Tibial nerve (tissue), 4 donors: Measurements from ENCODE around the gene PDYN. TPM values are rescaled to one million over a fixed set of nuclear protein-coding genes. Genes with fewer than 3 reads are reported as not detected.
"Not testable (repeated sequence)": the region's sequence is repeated elsewhere in the genome, so short reads cannot be mapped to it uniquely, and the experiment has no call there.

Source experiments
- DNase-seq, 2 donors: peaks; one replicate each; pipeline ENCODE4 v3.0.0-alpha.2; 2019; ENCODE audit warnings: low spot score in 2 of 2
- H3K27ac ChIP-seq, 4 donors: fragments of 200-600 bp; sonication (generic) in 3 of 4; one replicate each; pipeline ENCODE4 v1.5.1; 2017 to 2019; ENCODE audit warnings: mild to moderate bottlenecking in 1 of 4
- H3K27me3 ChIP-seq, 2 donors: fragments of 200-600 bp; sonication (generic) in 1 of 2; one replicate each; pipeline versions ENCODE4 v1.5.1 to v1.6.0; 2017 to 2019
- H3K36me3 ChIP-seq, 3 donors: fragments of 200-600 bp; sonication (generic); one replicate each; pipeline ENCODE4 v1.5.1; 2018 to 2019
- H3K4me1 ChIP-seq, 4 donors: fragments of 200-600 bp; sonication (generic) in 3 of 4; one replicate each; pipeline ENCODE4 v1.5.1; 2017 to 2019
- H3K4me3 ChIP-seq, 4 donors: fragments of 200-600 bp; sonication (generic) in 3 of 4; one replicate each; pipeline ENCODE4 v1.5.1; 2017 to 2019; ENCODE audit warnings: mild to moderate bottlenecking in 1 of 4, moderate library complexity in 1 of 4
- H3K9me3 ChIP-seq, 4 donors: fragments of 200-600 bp; sonication (generic) in 3 of 4; one replicate each; pipeline ENCODE4 v1.5.1; 2017 to 2019
- EP300 ChIP-seq, 2 donors: sonication (generic); formaldehyde crosslinking; IDR thresholded peaks; one replicate each; pipeline ENCODE4 v1.6.1; 2017; ENCODE audit warnings: antibody characterized with exemption in 2 of 2, mild to moderate bottlenecking in 1 of 2
- POLR2A ChIP-seq, 2 donors: fragments of 450-650 bp; IDR thresholded peaks; one replicate each; pipeline ENCODE4 v1.6.1; 2017; ENCODE audit warnings: antibody characterized with exemption in 2 of 2, mild to moderate bottlenecking in 2 of 2, moderate library complexity in 2 of 2
- WGBS, 2 donors: methylation state at CpG; one replicate each; pipeline ENCODE4 v1.1.5; 2018; 5-methylcytosine and 5-hydroxymethylcytosine counted together
- total RNA-seq, 4 donors: library from RNA; depleted of rRNA; stranded (reverse); fragments of >200 nt; gene quantifications; one replicate each; pipeline ENCODE4 v1.1.0, GENCODE V29; 2016
- TF ChIP-seq, protein P1 (sequence below), 5 experiments: fragments of 200-600 bp in 3 of 5; fragments of 450-650 bp in 2 of 5; sonication (generic) in 3 of 5; IDR thresholded peaks; one replicate each; pipeline ENCODE4 v1.5.1; 2016 to 2019; ENCODE audit warnings: antibody characterized with exemption in 5 of 5, mild to moderate bottlenecking in 3 of 5, moderate library complexity in 2 of 5

The PDYN gene
- not detected for total RNA-seq

DNA sequence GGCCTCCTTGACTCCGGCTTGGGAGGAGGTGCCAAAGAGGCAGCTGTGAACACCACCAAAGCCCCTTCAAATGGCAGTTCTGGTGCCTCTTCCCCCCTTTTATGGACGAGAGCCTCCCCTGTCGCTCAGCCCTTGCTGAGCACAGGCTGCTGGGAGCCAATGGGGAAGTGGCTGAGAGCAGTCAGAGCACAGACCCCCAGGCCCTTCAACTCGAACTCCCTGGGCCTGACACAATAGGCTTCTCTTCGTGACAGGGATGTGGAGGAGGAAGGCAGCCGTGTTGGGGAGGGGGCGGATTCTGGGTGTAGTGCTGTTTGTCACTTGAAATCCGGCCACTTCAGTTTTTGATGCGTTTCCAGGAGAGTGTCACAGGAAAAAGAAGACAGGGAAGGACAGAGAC is at the start of gene PDYN:
TSS of gene PDYN (minus strand) at position 73 of the 400 bp plus-strand sequence. CDS start 10,974 bp downstream, outside the sequence.
- no peak within 1 kb of the TSS for H3K27ac ChIP-seq
- peaks cover 0 to 72% of the 10 kb centered on the region in 2 donors for H3K27me3 ChIP-seq
- 11 to 19% methylated on average over 8 to 9 of the region's 9 CpGs for WGBS, 2 donors
- no peak within 1 kb of the TSS for H3K4me3 ChIP-seq
- no peaks in the 10 kb centered on the region for H3K9me3 ChIP-seq
- no peaks in the 10 kb centered on the region for H3K4me1 ChIP-seq
- no peaks in the 10 kb centered on the region for H3K36me3 ChIP-seq
- no peak for DNase-seq
- TF ChIP-seq EP300 (IDR thresholded peaks at IDR 0.05) (no peak), POLR2A (IDR thresholded peaks at IDR 0.05) (no peak)
- TF ChIP-seq, protein P1, sequence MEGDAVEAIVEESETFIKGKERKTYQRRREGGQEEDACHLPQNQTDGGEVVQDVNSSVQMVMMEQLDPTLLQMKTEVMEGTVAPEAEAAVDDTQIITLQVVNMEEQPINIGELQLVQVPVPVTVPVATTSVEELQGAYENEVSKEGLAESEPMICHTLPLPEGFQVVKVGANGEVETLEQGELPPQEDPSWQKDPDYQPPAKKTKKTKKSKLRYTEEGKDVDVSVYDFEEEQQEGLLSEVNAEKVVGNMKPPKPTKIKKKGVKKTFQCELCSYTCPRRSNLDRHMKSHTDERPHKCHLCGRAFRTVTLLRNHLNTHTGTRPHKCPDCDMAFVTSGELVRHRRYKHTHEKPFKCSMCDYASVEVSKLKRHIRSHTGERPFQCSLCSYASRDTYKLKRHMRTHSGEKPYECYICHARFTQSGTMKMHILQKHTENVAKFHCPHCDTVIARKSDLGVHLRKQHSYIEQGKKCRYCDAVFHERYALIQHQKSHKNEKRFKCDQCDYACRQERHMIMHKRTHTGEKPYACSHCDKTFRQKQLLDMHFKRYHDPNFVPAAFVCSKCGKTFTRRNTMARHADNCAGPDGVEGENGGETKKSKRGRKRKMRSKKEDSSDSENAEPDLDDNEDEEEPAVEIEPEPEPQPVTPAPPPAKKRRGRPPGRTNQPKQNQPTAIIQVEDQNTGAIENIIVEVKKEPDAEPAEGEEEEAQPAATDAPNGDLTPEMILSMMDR (IDR thresholded peaks at IDR 0.05): no peak

DNA sequence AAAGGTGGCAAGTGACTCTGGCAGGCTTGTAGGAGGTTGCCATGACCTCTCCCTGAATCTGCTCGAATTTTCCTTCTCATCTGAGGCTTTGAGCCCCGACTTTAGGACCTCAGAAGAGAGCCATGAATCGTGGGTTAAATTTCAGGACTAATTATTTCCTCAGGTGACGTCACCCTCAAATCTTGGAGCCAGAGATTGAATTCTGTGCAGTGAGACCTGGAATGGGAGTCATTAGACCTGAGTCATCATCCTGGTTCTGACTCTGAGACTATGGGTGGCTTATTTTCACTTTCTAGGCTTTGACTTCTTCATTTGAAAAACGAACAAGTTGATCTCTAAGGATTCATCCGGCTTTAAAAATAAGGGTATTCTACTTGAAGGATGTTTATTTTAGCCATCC is 48.5 kb upstream of the PDYN start:
- H3K36me3 ChIP-seq: no peaks in the 10 kb centered on the region
- H3K27me3 ChIP-seq: peaks cover 0 to 9% of the 10 kb centered on the region in 2 donors
- H3K9me3 ChIP-seq: peaks cover 0 to 7% (median 0%) of the 10 kb centered on the region in 4 donors
- no peak for DNase-seq
- H3K27ac ChIP-seq: no peak overlapping the region
- H3K4me3 ChIP-seq: no peak overlapping the region
- TF ChIP-seq POLR2A (IDR thresholded peaks at IDR 0.05): no peak
- TF ChIP-seq, protein P1 (IDR thresholded peaks at IDR 0.05): no peak
- TF ChIP-seq EP300 (IDR thresholded peaks at IDR 0.05): no peak
- no peaks in the 10 kb centered on the region for H3K4me1 ChIP-seq
- 50 to 52% methylated on average over 6 of the region's 6 CpGs for WGBS, 2 donors

DNA sequence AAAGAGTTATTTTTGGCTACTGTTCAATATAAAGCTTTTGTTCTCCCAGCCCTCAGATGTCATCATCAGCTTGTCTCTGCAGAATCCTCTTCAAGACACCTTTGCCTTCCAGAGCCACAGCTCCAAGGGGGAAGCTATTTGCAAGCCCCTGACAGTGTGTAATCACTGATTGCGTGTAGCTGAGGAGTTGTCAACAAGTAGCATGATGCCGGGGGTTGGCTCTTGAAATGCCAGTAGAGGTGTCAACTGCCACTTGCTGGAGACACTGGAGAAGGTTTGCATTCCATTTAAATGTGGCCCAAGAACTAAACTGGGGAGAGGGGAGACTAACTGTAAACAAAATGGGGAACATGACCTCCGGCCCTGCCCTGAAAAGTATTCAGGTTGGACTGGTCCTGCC is 44.3 kb upstream of the PDYN start:
- no peak for DNase-seq
- peaks cover 0 to 9% of the 10 kb centered on the region in 2 donors for H3K27me3 ChIP-seq
- WGBS, 2 donors: 34 to 44% methylated on average over 3 of the region's 3 CpGs
- no peaks in the 10 kb centered on the region for H3K4me1 ChIP-seq
- H3K36me3 ChIP-seq: no peaks in the 10 kb centered on the region
- TF ChIP-seq POLR2A (IDR thresholded peaks at IDR 0.05) (no peak), EP300 (IDR thresholded peaks at IDR 0.05) (no peak)
- TF ChIP-seq, protein P1 (IDR thresholded peaks at IDR 0.05): no peak
- no peak overlapping the region for H3K4me3 ChIP-seq
- H3K9me3 ChIP-seq: no peaks in the 10 kb centered on the region
- no peak overlapping the region for H3K27ac ChIP-seq

DNA sequence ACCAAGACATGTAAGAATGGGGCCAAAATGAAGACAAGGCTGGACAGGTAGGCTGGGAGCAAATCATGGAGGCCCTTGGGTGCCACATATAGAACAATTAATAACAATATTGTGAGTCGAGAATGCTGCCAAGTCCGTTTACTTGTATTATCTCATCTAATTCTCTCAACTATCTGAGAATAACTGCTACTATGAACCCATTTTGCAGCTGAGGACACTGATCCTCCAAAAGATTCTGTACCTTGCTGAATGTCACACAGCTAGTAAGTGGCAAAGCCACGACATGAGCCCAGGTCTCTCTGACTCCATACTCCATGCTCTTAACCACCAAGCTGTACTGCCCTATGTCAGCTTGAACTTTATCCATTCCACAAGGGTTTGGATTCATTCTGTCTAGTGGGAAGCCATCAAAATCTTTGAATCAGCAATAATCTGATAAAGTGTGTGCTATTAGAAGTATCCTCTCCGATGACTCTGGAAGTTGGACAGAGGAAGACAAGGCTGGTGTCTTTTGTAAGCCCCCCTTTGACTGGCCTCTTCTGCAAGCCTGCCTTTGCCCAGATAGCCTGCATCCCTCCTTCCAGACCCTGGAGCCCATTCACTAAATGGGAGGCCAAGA is 43.5 kb upstream of the PDYN start:
- TF ChIP-seq POLR2A (IDR thresholded peaks at IDR 0.05) (no peak), EP300 (IDR thresholded peaks at IDR 0.05) (no peak)
- TF ChIP-seq, protein P1 (IDR thresholded peaks at IDR 0.05): no peak
- DNase-seq: no peak
- H3K4me3 ChIP-seq: no peak overlapping the region
- WGBS, 2 donors: 72 to 87% methylated on average over 4 of the region's 4 CpGs
- H3K36me3 ChIP-seq: no peaks in the 10 kb centered on the region
- peaks cover 0 to 9% of the 10 kb centered on the region in 2 donors for H3K27me3 ChIP-seq
- H3K27ac ChIP-seq: no peak overlapping the region
- H3K4me1 ChIP-seq: no peaks in the 10 kb centered on the region
- no peaks in the 10 kb centered on the region for H3K9me3 ChIP-seq

DNA sequence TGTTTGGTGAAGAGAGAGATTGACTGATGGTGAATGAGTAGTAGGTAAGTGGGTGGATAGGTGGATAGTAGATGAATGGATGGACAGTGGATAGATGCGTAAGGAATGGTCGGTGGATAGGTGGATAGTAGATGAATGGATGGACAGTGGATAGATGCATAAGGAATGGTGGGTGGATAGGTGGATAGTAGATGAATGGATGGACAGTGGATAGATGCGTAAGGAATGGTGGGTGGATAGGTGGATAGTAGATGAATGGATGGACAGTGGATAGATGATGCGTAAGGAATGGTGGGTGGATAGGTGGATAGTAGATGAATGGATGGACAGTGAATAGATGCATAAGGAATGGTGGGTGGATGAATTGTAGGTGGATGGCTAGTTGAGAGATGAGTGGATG is 42.5 kb upstream of the PDYN start:
- H3K9me3 ChIP-seq, DNase-seq, H3K4me1 ChIP-seq, H3K27ac ChIP-seq, H3K4me3 ChIP-seq, H3K27me3 ChIP-seq, H3K36me3 ChIP-seq: not testable (repeated sequence)
- 94 to 96% methylated on average over 4 of the region's 4 CpGs for WGBS, 2 donors
